ACHN (cell line): ENCODE results near the gene SPTBN2.
A peak's percentile ranks its signal among the peaks of the same experiment; 100 is the strongest.

Experiments
- DNase-seq: peaks from one replicate; pipeline ENCODE4 v3.0.0-alpha.2; 2015
- in situ Hi-C: cut with HindIII; loops from 2 replicates; pipeline ENCODE4 v1.10.0; 2017; ENCODE audit warnings: low sequenced_read_pairs, low pct_ligation_motif_present, low pct_unique_long_range_greater_than_20kb

The SPTBN2 gene

GRCh38 chr11:66691311-66691980, 37.6 kb downstream of the SPTBN2 start:
- in situ Hi-C loops, result loop anchor here (25.0 kb wide), 1 partner anchor 279 kb away; the partner anchor contains the start of gene NPAS4
- DNase-seq, result no peak

GRCh38 chr11:66689661-66690590, 39.1 kb downstream of the SPTBN2 start:
- in situ Hi-C loops, result loop anchor here (25.0 kb wide), 1 partner anchor 278 kb away; the partner anchor contains the start of gene NPAS4
- no peak for DNase-seq

- in situ Hi-C loops, result loop anchor here (25.0 kb wide), 1 partner anchor 277 kb away; the partner anchor contains the start of gene NPAS4
- no peak for DNase-seq
Observed at GRCh38 chr11:66688561-66689534, 40.2 kb downstream of the SPTBN2 start.

- DNase-seq, result no peak
- in situ Hi-C loops, result loop anchor here (25.0 kb wide), 1 partner anchor 276 kb away; the partner anchor contains the start of gene NPAS4
Observed at GRCh38 chr11:66687831-66688281, 41.2 kb downstream of the SPTBN2 start.

- no peak for DNase-seq
- in situ Hi-C loops, result loop anchor here (25.0 kb wide), 1 partner anchor 275 kb away; the partner anchor contains the start of gene NPAS4
Observed at GRCh38 chr11:66686801-66687750, 41.9 kb downstream of the SPTBN2 start.

- DNase-seq, result no peak
- in situ Hi-C loops, result loop anchor here (25.0 kb wide), 1 partner anchor 274 kb away; the partner anchor contains the start of gene NPAS4
Observed at GRCh38 chr11:66686100-66686785, 42.8 kb downstream of the SPTBN2 start.

- DNase-seq, result no peak
- in situ Hi-C loops, result loop anchor here (25.0 kb wide), 1 partner anchor 273 kb away; the partner anchor contains the start of gene NPAS4
Observed at GRCh38 chr11:66685276-66686099, 43.5 kb downstream of the SPTBN2 start.

GRCh38 chr11:66684635-66685034, 44.4 kb downstream of the SPTBN2 start:
- in situ Hi-C loops, result loop anchor here (25.0 kb wide), 1 partner anchor 272 kb away; the partner anchor contains the start of gene NPAS4
- DNase-seq, result no peak

GRCh38 chr11:66683877-66684276, 45.1 kb downstream of the SPTBN2 start:
- no peak for DNase-seq
- in situ Hi-C loops, result loop anchor here (25.0 kb wide), 1 partner anchor 272 kb away; the partner anchor contains the start of gene NPAS4

- DNase-seq, result no peak
- in situ Hi-C loops, result loop anchor here (25.0 kb wide), 1 partner anchor 269 kb away; the partner anchor contains the start of gene NPAS4
Observed at GRCh38 chr11:66680966-66681645, 47.9 kb downstream of the SPTBN2 start.

- in situ Hi-C loops, result loop anchor here (25.0 kb wide), 1 partner anchor 265 kb away; the partner anchor contains the start of gene NPAS4
- peak; percentile 93 for DNase-seq
Observed at GRCh38 chr11:66677599-66678375, 51.2 kb downstream of the SPTBN2 start, which contains the start of gene RBM4B. Gene RBM4B, minus strand, starts transcription at chr11:66677887. Its CDS starts 808 bp downstream, at chr11:66677079.

- DNase-seq, result no peak
- in situ Hi-C loops, result loop anchor here (25.0 kb wide), 1 partner anchor 265 kb away; the partner anchor contains the start of gene NPAS4
Observed at GRCh38 chr11:66676931-66677598, 52.0 kb downstream of the SPTBN2 start.

GRCh38 chr11:66676282-66676919, 52.6 kb downstream of the SPTBN2 start:
- DNase-seq, result no peak
- in situ Hi-C loops, result loop anchor here (25.0 kb wide), 1 partner anchor 264 kb away; the partner anchor contains the start of gene NPAS4
